Type B pancreatic cell (in vitro differentiated cells): ENCODE measurements around the gene ANK3. TPM values are rescaled to one million over a fixed set of nuclear protein-coding genes. Genes with fewer than 3 reads are reported as not detected.

Experiments
- DNase-seq: peaks from one replicate; pipeline ENCODE4 v3.0.0; 2021; ENCODE audit warnings: mixed read lengths; ENCODE audit not compliant: unreplicated experiment; ENCODE audit errors: extremely low spot score
- H3K27ac Mint-ChIP-seq: 2 replicates; pipeline ENCODE4 v1.8.0; 2021; ENCODE audit warnings: mild to moderate bottlenecking, mixed read lengths
- H3K27me3 Mint-ChIP-seq: 2 replicates; pipeline ENCODE4 v1.8.0; 2021; ENCODE audit warnings: mixed read lengths
- H3K36me3 Mint-ChIP-seq: 2 replicates; pipeline ENCODE4 v1.8.0; 2021; ENCODE audit warnings: mixed read lengths
- H3K4me1 Mint-ChIP-seq: one replicate; pipeline ENCODE4 v1.8.0; 2021; ENCODE audit warnings: mixed read lengths; ENCODE audit not compliant: unreplicated experiment
- H3K4me3 Mint-ChIP-seq: 2 replicates; pipeline ENCODE4 v1.8.0; 2021; ENCODE audit warnings: mild to moderate bottlenecking, mixed read lengths
- H3K9me3 Mint-ChIP-seq: 2 replicates; pipeline ENCODE4 v1.8.0; 2021; ENCODE audit warnings: mixed read lengths
- CTCF ChIP-seq: fragments of 200-600 bp; sonication (generic); conservative IDR thresholded peaks from 2 replicates; pipeline ENCODE4 v1.5.0; 2021; ENCODE audit warnings: antibody characterized with exemption, mild to moderate bottlenecking
- total RNA-seq: library from RNA; stranded (reverse); gene quantifications from 2 replicates; pipeline ENCODE4 v1.2.1, GENCODE V29; 2021; ENCODE audit warnings: low replicate concordance

ANK3 gene
- total RNA-seq, 1 donor from 2014 or later, result 90.2 TPM

GRCh38 chr10:60385399-60385738 lies 4.3 kb downstream of the ANK3 start:
- Mint-ChIP-seq H3K36me3 (no peaks in the 10 kb centered on the region), H3K27ac (no peak overlapping the region), H3K9me3 (no peaks in the 10 kb centered on the region), H3K27me3 (no peaks in the 10 kb centered on the region), H3K4me3 (no peak overlapping the region), H3K4me1 (peaks cover 31% of the 10 kb centered on the region)
- TF ChIP-seq CTCF, result no peak
- DNase-seq, result no peak

GRCh38 chr10:60384708-60385398 lies 4.8 kb downstream of the ANK3 start:
- H3K36me3 Mint-ChIP-seq, result no peaks in the 10 kb centered on the region
- H3K27ac Mint-ChIP-seq, result no peak overlapping the region

GRCh38 chr10:60384011-60384410 lies 5.7 kb downstream of the ANK3 start:
- no peaks in the 10 kb centered on the region for H3K27me3 Mint-ChIP-seq
- no peak overlapping the region for H3K27ac Mint-ChIP-seq

More at GRCh38 chr10:60384708-60385398, 4.8 kb downstream of the ANK3 start:
- H3K4me1 Mint-ChIP-seq, result peaks cover 26% of the 10 kb centered on the region
- no peaks in the 10 kb centered on the region for H3K27me3 Mint-ChIP-seq
- no peak overlapping the region for H3K4me3 Mint-ChIP-seq
- H3K9me3 Mint-ChIP-seq, result no peaks in the 10 kb centered on the region
- no peak for DNase-seq
- TF ChIP-seq CTCF, result no peak

GRCh38 chr10:60382946-60383681 lies 6.6 kb downstream of the ANK3 start:
- Mint-ChIP-seq H3K27me3 (no peaks in the 10 kb centered on the region), H3K9me3 (no peaks in the 10 kb centered on the region), H3K36me3 (no peaks in the 10 kb centered on the region), H3K4me3 (no peak overlapping the region), H3K27ac (no peak overlapping the region), H3K4me1 (peaks cover 10% of the 10 kb centered on the region)
- DNase-seq, result no peak
- TF ChIP-seq CTCF, result no peak

More at GRCh38 chr10:60384011-60384410, 5.7 kb downstream of the ANK3 start:
- Mint-ChIP-seq H3K4me3 (no peak overlapping the region), H3K9me3 (no peaks in the 10 kb centered on the region), H3K36me3 (no peaks in the 10 kb centered on the region), H3K4me1 (peaks cover 18% of the 10 kb centered on the region)
- DNase-seq, result no peak
- TF ChIP-seq CTCF, result no peak

- no peak for TF ChIP-seq CTCF
- Mint-ChIP-seq H3K27ac (no peak overlapping the region), H3K4me1 (peaks cover 3% of the 10 kb centered on the region), H3K4me3 (no peak overlapping the region), H3K36me3 (no peaks in the 10 kb centered on the region), H3K27me3 (no peaks in the 10 kb centered on the region), H3K9me3 (no peaks in the 10 kb centered on the region)
- DNase-seq, result no peak
Observed at GRCh38 chr10:60380781-60381180, 8.9 kb downstream of the ANK3 start.
